Cardiac septum (tissue), 1 donor: ENCODE measurements around the gene SF3B4. TPM values are rescaled to one million over a fixed set of nuclear protein-coding genes. Genes with fewer than 3 reads are reported as not detected.

Experiments
- DNase-seq: peaks from one replicate; pipeline ENCODE4 v3.0.0-alpha.2; 2020; ENCODE audit warnings: low spot score
- intact Hi-C: fragments of 100-400 bp; cut with DNase I; formaldehyde crosslinking; loops from one replicate; pipeline ENCODE4 v1.14.0; 2022
- total RNA-seq: library from RNA; stranded (reverse); fragmentation: NEBNext Ultra II Directional; extraction: Animal tissue kit (Norgen Biotek cat#: 25700); gene quantifications from one replicate; pipeline ENCODE4 v1.2.1, GENCODE V29; 2021
- donor health status: DM: no; HTN: no; CAD: no.

SF3B4 gene
- total RNA-seq, 1 donor from 2014 or later, result 30.3 TPM

- intact Hi-C loops, result no loop called here
- no peak for DNase-seq
These were observed 8.8 kb upstream of the SF3B4 start, which contains the start of gene MTMR11 for GRCh38 chr1:149936170-149936991. Gene MTMR11 (minus strand): TSS chr1:149936879. CDS start chr1:149936647, 232 bp downstream.

GRCh38 chr1:149934356-149934755, 6.8 kb upstream of the SF3B4 start:
- DNase-seq, result no peak
- intact Hi-C loops, result no loop called here

DNA sequence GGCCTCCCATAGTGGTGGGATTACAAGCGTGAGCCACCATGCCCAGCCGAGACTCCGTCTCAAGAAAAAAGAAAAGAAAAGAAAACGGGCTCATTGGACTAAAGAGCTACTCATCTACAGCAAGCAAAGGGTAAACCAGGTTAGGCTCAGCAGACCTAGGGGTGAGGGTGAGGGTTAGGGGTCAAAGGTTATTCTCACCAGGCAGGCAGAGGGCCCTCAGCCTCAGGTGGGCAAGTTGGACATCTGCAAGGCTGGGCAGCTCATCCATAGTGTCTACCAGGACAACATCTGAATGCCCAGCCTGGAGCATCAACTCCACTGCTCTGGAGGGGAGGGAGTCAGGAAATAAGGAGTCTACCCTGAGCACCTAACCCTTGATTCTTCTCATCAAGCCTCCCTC, 5.6 kb upstream of the SF3B4 start:
- no peak for DNase-seq
- intact Hi-C loops, result no loop called here

DNA sequence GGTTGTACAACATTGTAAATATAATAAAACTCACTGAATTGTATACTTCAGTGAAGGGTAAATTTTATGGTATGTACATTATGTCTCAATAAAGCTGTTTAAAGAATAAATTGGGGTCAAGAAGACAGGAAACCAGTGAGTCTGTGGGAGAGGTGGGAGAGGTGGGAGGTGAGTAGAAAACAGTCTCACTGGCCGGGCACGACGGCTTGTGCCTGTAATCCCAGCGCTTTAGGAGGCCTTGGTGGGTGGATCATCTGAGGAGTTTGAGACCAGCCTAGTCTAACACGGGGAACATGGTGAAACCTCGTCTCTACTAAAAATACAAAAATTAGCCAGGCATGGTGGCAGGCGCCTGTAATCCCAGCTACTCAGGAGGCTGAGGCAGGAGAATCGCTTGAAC, 4.9 kb upstream of the SF3B4 start:
- no peak for DNase-seq
- intact Hi-C loops, result no loop called here

GRCh38 chr1:149931212-149931790, 3.7 kb upstream of the SF3B4 start:
- no peak for DNase-seq
- intact Hi-C loops, result no loop called here

- intact Hi-C loops, result no loop called here
- DNase-seq, result no peak
These were observed 2.3 kb upstream of the SF3B4 start for GRCh38 chr1:149929856-149930255.

- DNase-seq, result no peak
- intact Hi-C loops, result no loop called here
These were observed 760 bp upstream of the SF3B4 start for GRCh38 chr1:149928401-149928724.

DNA sequence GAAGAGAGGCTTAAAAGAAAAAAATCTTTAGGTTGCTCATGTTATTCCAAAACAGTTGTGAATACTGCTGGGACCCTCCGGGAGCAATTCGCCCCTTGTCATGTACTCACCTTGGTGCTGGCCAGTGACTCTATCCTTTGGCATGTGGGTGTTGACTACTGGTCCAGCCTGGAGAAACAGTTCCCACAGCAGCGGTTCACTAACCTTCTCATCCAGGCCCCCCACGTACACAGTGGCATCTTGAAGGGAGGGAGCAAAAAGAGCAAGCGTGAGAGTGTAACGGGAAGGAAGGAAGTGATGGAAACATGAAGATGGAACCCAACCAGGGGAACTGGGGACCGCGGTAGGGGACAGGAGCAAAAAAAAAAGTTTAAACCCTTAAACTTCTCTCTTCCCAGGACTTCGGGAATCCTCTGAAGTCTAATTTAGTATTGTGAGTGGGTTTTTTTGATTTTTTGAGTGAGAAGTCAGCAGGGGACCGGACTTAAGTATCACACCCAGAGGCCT, 494 bp downstream of the SF3B4 start:
- intact Hi-C loops, result loop anchor here (2.0 kb wide), 1 partner anchor 28 kb away; the partner anchor contains the start of gene BOLA1

GRCh38 chr1:149926296-149926695, 1.3 kb downstream of the SF3B4 start:
- intact Hi-C loops, result loop anchor here (2.0 kb wide), 1 partner anchor 27 kb away; the partner anchor contains the start of gene BOLA1
- DNase-seq, result no peak

More for the DNA sequence above, 494 bp downstream of the SF3B4 start:
- DNase-seq, result no peak

DNA sequence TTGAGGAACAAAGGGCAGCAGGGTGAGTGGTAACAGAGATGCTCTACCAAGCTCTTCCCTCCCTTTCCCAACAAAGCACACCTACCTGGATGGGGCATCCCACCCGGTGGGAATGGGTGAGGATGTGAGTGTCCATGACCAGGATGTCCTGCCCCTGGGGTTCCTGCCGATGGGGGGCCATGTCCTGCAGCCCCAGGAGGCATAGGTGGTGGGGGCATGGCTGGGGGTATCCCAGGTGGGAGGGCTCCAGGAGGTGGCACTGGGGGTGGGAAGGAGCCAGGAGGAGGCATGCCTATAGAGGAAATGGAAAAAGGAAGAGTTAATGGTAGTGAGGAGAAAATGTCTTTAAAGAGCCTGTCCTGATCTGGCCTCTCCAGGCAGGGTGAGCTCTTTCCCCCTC, 1.9 kb downstream of the SF3B4 start:
- intact Hi-C loops, result loop anchor here (2.0 kb wide), 1 partner anchor 27 kb away; the partner anchor contains the start of gene BOLA1
- no peak for DNase-seq

DNA sequence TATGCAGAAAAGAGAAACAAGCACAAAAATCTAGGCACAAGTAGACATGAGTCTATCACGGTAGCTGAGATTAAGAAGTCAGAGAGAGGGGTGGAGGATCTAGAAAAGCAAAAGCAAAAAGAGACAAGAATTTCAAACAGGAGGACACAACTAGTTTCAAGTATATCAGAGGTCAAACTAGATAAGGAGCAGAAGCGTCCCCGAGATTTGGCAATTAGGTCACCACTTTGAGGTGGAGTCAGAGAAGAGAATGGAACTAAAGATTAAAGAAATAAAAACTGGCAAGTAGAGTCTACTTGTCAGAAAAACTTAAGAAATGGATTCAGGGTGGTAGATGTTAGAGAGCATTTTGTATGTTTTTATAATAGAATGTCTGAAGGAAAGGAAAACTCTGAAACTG, 2.3 kb downstream of the SF3B4 start:
- intact Hi-C loops, result no loop called here
- no peak for DNase-seq

DNA sequence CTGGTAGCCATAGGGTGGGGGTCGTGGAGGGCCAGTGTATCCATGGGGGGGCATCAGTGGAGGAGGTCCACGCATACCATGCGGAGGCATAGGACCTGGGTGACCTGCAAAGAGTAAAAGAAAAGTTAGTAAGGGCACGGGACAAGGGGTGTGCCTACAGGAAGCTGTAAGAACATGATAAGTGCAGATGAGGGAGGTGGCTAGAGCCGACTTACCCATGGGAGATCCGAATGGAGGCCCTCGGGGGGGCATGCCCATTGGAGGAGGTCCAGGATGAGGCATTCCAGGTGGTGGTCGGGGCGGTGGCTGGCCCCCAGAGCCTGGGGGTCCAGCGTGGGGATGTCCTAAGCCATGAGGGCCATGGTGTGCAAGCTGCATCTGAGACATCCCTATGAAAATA, 4.0 kb downstream of the SF3B4 start:
- DNase-seq, result no peak
- intact Hi-C loops, result no loop called here

DNA sequence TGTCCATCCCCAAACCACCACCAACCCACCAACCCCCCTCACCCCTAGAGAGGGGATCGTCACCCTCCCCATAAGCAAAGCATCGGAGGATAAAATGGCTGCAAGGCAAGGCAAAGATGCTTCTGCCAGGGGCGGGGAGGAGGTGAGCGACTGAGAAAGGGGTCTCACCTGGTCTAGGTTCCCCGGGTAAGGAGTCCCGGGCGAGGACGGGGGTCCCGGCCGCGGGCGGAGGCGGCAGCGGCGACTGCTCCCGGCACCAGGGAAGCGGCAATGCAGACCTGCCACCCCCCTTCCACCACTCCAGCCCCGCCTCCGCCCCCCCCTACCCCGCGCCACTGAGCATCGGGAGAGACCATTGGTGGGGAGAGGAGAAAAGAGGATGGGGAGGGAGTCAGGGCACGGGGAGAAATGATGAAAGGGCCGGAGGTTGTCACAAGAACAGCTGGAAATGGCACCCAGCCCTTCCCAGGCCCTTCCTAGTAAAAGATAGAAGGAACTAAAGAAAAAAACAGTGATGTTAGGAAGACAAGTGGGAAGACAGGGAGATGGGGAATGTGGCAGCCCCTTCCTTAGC, 9.9 kb downstream of the SF3B4 start, which contains the start of gene SV2A:
Gene SV2A, minus strand, starts transcription at position 274 of the 574 bp plus-strand sequence. CDS start 4,004 bp downstream, outside the sequence.
- intact Hi-C loops, result no loop called here
- no peak for DNase-seq

GRCh38 chr1:149916898-149917252, 10.7 kb downstream of the SF3B4 start:
- no peak for DNase-seq
- intact Hi-C loops, result no loop called here

DNA sequence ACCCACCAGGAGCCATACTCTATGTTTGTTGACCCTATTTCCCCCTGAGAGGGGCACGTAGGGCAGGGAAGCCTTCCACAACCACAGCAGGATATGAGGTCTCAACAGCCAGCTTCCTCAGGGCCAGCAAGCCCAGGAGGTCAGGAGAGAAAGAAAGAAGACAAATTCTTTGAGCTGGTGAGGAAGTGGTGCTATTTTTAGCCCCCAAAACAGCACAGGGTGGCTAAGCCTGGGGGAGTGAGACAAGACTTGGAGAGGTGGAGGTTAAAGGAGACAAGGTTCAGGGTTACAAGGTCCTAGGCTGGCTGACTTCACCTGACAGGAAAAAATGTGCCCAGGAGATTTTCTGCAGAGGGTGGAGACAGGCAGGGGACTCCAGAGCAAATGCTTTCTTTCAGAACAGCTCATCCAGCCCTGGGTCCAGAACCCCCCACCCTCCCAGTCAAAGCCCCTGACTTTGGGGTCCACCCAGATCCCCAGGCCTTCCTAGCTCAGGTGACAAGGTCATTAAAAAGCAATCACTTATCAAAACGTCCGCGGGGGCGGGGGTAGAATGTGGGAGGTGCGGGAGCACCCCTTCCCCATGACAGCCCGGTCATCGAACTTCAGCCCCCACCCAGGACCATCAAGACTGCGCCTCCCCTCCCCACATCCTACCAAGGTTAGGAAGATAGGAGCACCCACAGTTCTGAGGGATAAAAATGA, 11.3 kb downstream of the SF3B4 start:
- DNase-seq, result no peak
- intact Hi-C loops, result no loop called here

DNA sequence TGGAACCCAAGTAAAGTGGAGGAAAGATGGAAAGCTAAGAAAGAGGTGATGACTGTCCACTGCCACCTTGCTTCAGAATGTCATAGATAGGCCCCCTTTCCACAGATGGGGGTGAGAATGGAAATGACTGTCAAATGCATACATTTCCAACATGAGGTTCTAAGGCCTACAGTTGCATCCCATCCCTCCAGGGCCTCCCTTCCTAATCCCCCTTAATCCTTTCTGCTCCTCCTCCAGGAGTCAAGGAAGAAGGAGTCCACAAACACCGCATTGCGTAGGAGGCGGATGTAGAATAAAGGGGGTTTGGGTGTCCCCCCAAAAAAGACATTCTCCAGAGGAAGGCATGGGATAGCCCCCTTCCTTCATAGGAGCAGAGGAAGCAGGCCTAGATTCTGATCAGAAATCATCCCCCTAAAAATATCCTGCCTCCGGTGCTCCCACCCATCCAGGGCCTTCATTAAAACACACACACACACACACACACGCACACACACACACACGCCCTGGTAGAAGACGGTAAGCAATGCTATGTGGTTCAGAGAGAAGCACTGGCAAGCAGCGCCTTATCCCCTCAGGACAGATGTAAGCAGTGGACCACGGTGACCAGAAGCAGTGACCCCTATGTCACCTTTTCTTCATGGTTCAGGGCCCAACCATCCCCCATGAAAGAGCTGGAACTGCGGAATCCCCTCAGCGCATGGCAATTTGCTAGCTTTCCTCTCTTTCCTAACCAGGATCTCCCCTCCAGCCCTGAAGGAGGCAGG, 12.0 kb downstream of the SF3B4 start:
- no peak for DNase-seq
- intact Hi-C loops, result no loop called here

DNA sequence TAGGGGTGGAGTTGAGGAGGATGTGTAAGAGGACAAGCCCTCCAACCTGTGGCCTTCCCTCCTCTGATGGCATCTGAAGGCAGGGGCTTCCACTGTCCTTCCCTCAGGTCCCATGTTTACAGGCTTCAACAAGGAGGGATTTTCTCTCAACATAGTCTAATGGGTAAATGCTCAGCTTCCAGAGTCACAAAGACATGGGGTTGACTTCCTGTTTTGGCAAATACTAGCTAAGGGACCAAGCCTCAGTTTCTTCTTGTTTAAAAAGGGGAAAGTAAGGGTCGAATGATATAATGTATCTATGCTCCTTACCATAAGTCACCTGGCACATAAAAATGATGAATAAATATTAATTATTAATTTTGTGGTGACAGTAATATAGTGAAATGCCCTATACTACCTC, 13.1 kb downstream of the SF3B4 start:
- no peak for DNase-seq
- intact Hi-C loops, result no loop called here

DNA sequence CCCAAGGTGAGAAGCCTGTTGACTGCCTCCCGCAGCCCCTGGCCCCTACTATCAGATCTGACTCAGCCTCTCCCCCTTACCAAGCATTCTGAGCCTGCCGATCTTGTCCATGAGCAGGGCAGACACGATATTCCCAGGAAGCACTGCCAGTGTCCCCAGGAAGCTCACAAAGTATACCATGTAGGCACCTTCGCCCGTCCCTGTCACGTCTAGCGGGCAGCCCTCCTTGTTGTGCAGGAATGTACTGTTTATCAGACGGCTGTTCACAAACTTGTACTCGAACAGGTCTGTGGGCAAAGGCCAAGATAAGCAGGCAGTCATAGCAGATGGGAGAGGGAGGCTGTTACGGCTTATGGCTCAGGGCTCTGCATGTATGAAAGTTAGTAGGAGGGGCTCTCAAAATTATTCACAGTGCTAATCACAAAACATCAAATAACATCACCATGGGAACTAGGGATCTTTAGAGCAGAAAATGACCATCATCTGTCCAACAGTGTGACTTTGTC, 21.0 kb downstream of the SF3B4 start:
- intact Hi-C loops, result no loop called here
- DNase-seq, result no peak

DNA sequence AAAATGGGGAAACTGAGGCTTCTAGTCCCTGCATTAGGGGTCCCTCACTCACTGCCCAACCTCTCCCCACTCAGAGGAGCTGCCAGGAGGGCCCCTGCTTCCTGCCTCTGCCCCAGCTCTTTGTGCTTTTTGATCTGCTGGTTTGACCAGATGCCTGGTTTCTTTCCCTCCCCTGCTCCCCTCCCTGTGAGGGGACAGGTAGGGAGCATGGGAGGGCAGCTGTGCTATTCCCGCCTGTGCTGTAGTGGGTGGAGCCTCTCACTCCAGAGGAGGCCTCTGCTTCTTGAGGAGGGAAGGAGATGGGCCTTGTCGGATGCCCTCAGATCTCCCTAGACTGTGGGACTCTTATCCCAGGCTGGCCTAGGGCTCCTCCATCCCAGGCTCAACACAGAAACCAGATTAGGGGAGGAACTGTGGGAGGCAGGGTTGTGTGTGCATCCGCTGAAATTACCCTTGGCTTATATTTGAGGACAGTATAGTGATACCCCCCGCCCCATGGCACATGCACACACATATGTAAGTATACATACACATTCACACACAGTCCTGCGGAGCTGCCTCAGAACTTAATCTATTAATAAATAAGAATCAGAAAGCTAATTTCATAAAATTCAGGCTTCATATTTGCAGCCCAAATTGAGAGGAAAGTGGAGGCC, 23.6 kb downstream of the SF3B4 start:
- no peak for DNase-seq
- intact Hi-C loops, result no loop called here
